Cardiac septum (tissue), 1 donor: Measurements from ENCODE around the gene MAP7D1. TPM values are rescaled to one million over a fixed set of nuclear protein-coding genes. Genes with fewer than 3 reads are reported as not detected.

Experiments used
- DNase-seq: peaks from one replicate; pipeline ENCODE4 v3.0.0-alpha.2; 2020; ENCODE audit warnings: low spot score
- intact Hi-C: fragments of 100-400 bp; cut with DNase I; formaldehyde crosslinking; loops from one replicate; pipeline ENCODE4 v1.14.0; 2022
- total RNA-seq: library from RNA; stranded (reverse); fragmentation: NEBNext Ultra II Directional; extraction: Animal tissue kit (Norgen Biotek cat#: 25700); gene quantifications from one replicate; pipeline ENCODE4 v1.2.1, GENCODE V29; 2021
- donor health status: DM: no; HTN: no; CAD: no.

MAP7D1 gene
- total RNA-seq, 1 donor from 2014 or later, result 262 TPM

DNA sequence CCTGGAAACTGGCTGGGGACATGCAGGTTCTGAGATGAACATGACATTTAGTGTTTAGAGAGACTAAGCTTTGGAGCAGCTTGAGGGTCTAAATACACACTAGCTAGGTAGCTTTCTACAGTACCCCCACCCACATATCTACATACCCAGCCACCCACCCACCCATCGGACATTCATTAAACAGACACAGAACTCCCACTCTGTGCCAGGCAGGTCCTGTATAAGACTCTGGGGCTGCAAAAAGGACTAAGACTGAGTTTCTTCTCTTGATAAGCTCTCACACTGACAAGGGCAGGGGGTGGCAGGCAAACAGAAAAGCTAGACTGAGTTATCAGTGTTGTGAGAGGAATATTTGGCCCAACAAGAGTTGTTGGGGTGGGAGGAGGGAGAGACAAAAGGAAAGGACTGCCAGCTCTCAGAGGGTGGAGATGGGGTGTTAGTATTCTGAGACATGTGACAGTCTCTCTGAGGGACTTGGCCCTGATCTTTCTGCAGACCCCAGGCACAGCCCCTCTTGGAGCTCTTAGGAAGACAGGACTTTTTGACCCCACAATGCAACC is 6.8 kb downstream of the MAP7D1 start:
- no peak for DNase-seq
- intact Hi-C loops, result no loop called here

DNA sequence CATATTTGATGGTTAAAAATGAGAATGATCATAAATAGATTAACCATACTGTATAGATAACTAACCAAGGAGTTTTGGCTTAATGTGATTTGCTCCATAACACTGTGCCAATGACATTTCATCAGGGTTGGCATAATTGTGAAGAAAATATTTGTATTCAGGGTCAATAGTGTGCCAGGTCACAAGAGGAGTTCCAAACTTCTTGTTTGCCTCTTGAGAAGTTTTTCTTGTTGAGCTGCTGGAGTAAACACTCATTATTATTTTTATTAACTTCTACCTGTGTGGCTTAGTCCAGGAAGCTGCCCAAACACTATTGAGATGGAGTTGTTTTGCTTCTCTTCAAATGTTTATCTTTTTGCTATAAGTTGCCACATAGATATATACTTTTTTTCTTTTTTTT is 7.5 kb downstream of the MAP7D1 start:
- DNase-seq, result no peak
- intact Hi-C loops, result no loop called here

DNA sequence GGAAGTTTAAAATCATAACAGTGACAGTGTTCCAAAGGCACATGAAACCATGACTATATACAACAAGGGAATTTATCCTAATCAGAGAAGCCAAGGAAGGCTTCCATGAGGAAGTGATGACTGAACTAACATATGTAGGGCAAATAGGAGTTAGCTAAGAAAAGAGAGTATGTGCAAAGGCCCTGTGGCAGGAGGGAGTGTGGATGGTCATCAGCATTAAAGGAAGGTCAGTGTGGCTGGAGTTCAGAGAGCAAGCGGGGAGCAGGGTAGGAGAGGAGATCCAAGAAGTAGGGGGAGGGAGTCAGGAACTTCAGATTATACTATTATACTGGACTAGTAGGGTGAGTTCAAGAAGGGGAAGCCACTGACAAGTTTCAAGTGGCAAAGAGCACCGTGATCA is 8.4 kb downstream of the MAP7D1 start:
- intact Hi-C loops, result no loop called here
- no peak for DNase-seq

DNA sequence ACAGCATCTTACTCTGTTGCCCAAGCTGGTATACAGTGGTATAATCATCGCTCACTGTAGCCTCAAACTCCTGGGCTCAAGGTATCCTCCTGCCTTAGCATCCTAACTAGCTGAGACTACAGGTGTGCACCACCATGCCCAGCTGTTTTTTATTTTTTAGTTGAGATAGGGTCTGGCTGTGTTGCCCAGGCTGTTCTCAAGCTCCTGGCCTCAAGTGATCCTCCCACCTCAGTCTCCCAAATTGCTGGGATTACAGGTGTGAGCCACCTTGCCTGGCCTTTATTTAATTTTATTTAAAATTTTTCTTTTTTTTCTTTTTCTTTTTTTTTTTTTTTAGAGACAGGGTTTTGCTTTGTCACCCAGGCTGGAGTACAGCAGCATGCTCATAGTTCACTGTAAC is 9.2 kb downstream of the MAP7D1 start:
- DNase-seq, result no peak
- intact Hi-C loops, result no loop called here

DNA sequence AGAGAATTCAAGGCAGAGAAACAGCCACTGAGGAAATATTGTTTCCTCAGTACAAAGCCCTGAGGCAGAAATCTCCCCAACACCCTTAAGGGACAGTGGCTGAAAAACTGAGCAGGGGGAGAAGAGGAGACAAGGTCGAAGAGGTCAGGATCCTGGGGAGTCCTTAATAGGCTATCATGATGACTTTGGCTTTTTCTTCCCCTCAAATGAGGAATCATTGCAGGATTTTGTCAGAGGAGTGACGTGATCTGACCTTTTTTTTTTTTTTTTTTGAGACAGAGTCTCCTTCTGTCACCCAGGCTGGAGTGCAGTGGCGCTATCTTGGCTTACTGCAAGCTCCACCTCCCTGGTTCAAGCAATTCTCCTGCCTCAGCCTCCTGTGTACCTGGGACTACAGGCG is 10.2 kb downstream of the MAP7D1 start:
- DNase-seq, result no peak
- intact Hi-C loops, result no loop called here

DNA sequence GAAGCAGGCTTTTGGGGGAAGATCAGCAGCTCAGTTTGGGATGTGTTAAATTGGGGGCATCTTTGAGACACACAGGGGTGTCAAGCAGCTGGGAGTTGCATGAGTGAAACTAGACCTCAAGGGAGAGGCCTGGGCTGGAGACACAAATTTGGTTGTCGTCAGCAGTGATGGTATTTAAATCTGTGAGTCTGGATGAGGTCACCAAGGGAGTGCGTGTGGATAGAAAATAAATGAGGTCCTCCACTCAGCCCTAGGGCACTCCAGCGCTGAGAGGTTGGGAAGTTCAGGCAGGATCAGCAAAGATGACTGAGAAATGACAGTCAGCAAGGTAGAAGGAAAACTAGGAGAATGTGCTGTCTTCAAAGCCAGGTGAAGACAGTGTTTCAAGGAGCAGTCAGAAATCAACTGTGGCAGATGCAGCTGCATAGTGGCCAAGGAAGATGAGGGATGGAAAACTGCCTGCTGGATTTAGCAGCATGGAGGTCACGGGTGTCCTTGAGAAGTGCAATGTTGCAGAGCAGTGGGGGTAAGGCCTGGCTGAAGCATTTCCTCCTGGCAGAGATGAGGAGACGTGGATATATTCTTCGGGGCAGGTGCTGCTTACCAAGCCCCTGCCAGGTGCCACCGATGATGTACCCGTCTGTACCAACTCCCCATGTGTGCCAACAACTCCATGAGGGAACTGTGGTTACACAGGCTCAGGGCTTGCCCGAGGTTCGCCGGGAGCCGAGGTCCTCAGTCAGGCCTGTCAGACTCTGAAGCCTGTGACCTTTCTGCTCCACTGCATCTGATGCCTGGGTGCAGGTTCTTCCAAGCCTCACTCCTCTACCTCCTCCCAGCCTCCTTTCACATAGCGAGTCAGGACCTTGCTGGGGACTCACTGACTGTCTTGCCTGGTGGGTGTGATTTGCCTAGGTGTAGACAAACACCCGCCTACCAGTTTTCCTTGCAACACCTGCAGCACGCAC is 11.3 kb downstream of the MAP7D1 start:
- DNase-seq, result no peak
- intact Hi-C loops, result no loop called here

DNA sequence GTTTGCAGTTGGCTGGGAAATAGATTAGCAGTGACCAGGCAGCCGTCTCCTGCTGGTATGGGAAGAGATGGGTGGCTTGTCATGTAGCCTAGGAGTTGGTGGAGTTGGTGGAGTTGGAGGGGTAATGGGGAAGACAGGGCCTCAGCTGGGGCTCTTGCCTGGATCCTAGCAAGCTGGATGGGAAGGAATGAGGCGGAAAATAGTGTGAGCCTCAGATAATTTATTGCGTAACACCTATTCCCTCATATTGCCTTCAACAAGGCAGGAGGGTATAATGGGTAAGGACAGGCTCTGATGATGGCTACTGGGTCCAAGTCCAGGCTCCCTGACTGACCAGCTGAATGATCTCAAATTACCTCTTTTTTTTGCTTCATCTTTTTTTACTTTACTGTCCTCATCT is 12.6 kb downstream of the MAP7D1 start:
- no peak for DNase-seq
- intact Hi-C loops, result no loop called here

DNA sequence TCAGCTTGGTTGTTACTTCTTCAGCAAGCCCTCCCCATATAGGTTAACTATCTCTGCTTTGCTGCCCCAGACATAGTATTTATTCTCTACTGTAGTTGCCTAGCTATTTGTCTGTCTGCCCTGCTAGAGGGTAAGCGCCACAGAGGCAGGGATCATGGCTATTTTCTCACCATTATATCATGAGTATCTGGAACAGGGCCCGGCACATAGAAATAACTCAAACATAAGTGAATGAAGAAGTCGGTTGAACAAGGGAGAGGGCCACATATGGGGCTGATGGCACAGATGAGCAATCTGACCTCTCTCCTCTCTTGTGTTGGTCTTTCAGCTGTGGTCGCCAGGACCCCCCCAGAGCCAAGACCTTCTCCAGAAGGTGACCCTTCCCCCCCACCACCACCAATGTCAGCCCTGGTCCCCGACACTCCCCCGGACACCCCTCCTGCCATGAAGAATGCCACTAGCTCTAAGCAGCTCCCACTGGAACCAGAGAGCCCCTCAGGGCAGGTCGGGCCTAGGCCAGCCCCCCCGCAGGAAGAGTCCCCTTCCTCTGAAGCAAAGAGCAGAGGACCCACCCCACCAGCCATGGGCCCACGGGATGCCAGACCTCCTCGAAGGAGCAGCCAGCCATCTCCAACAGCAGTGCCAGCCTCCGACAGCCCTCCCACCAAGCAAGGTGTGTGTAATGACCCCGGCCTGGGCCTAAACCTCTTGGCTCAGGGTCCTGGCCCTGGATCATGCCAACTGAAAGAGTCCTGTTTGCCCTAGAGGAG is 14.9 kb downstream of the MAP7D1 start:
- intact Hi-C loops, result no loop called here
- DNase-seq, result no peak

DNA sequence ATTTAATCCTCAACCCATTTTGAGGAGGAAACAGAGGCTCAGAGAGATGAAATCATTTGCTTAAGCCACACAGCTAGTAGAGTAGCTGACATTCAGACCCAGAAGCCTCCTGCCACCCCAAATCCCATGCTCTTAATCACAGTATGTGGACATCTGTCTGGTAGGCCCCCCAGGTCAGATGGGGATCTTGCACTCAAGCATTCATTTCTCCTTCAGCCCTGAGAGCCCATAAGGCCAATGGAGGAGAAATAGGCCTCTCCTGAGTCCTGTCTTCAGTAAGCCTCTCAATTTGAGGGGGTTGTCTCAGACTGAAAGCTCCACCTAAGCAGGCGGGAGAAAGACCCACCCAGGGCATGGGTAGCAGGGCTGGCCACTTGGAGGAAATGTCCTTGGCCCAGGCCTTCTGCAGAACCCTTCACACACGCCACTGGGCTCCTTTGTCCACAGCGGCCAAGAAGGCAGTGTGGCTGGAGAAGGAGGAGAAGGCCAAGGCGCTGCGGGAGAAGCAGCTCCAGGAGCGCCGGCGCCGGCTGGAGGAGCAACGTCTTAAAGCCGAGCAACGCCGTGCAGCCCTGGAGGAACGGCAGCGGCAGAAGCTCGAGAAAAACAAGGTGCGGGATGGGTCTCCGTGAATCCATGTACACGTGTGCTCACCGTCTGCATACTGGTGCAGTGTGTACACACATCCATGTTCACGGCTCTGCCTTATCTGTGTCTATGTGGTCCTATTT is 16.2 kb downstream of the MAP7D1 start:
- DNase-seq, result no peak
- intact Hi-C loops, result no loop called here

DNA sequence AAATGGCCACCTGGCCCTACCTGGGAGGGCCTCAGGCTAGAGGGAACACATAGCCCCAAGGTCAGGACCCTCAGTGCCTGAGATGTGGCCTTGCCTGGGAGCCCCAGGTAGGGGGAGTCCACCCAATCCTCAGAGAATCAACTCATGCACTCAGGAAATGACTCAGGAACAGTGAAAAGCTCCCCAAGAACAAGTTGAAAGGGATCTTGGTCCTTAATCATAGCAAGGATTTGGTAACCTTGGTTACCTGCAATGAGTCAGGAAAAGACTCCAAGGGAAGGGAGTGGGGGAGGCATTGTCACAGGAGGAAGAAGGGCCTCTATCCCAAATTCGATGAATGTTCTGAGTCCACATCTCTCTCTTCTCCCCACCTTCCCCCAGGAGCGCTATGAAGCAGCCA is 17.0 kb downstream of the MAP7D1 start:
- no peak for DNase-seq
- intact Hi-C loops, result no loop called here

DNA sequence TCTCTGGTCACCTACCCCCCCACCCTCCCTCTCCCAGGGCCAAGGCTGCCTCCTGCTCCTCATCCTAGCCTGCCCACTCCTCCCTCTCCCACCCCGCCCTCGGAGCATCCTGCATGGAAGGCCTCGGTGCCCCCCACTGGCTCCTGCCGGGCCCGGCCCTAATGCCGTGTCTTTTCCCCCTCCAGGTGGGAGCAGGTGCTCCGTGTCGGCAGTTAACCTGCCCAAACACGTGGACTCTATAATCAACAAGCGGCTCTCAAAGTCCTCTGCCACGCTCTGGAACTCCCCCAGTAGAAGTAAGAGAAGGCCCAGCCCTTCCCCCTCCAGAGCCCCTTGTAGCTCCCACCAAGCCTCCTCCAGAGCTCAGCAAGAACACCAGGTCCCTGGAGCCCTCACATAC is 18.8 kb downstream of the MAP7D1 start:
- intact Hi-C loops, result loop anchor here (2.0 kb wide), 1 partner anchor 18 kb away; the partner anchor contains the start of gene MAP7D1

DNA sequence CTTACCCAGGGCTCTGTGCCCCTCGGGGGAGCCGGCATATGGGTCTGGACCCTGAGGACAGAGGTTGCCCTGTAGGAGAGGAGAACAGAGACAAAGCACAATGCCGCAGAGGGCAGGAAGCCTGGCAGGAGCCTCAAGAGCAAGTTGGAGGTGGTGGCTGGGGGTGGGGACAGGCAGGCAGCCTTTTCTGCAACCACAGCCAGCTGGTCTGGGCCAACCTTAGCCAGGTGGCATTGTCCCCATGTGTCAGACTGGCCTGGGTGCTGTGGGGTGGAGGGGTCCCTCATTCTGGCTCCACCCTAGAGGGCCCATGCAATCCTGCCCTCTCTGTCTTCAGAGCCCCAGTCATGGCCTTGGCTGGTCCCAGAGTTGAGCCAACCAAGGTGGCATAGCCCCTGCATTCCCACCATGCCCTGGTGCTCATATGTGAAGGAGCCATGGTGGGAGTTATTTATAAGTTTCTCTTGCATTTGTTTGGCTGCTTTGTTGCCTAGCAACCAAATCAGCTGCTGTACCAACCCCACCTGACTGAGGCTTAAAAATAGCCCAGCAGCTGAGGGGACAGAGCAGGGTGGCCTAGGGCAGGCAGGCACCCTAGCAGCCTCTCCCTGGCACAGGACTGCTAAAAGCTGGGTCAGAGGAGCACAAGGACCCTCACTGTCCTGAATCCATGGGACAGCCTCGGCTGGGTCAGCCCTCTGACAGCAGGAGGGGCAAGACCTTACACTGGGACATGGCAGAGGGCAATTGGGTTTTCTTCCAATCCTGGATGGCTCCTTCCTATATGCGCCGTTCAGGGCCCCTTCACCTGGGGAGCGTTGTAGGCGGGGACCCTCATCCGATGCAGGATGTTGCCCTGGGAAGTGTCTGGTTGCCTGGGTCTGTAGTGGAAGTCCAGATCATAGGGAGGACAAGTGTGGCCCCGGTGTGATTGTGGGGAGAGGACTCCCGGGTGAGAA is 19.5 kb downstream of the MAP7D1 start:
- DNase-seq, result no peak
- intact Hi-C loops, result loop anchor here (2.0 kb wide), 1 partner anchor 19 kb away; the partner anchor contains the start of gene MAP7D1

More for the DNA sequence above, 18.8 kb downstream of the MAP7D1 start:
- no peak for DNase-seq

DNA sequence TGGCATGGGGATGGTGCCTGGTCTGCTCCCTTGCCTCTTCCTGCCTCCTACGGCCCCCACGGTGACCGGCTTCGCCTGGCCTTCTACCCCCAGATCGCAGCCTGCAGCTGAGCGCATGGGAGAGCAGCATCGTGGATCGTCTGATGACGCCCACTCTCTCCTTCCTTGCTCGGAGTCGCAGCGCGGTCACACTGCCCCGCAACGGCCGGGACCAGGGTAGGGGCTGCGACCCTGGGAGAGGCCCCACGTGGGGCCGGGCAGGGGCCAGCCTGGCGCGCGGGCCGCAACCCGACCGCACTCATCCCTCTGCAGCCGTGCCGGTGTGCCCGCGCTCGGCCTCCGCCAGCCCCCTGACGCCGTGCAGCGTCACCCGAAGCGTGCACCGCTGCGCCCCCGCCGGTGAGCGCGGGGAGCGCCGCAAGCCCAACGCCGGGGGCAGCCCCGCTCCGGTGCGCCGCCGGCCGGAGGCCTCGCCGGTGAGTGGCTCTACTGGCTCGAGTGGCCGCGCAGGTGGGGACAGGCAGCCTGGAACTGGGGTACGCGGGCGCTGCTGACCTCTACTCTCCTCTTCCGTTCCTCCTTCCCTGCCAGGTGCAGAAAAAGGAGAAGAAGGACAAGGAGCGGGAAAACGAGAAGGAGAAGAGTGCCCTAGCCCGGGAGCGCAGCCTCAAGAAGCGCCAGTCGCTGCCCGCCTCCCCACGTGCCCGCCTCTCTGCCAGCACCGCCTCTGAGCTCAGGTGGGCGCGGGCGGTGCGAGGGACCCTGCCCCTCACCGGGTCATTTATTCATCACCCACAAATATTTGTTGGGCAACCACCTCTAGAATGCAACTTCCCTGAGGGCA is 20.4 kb downstream of the MAP7D1 start:
- intact Hi-C loops, result no loop called here
- no peak for DNase-seq

DNA sequence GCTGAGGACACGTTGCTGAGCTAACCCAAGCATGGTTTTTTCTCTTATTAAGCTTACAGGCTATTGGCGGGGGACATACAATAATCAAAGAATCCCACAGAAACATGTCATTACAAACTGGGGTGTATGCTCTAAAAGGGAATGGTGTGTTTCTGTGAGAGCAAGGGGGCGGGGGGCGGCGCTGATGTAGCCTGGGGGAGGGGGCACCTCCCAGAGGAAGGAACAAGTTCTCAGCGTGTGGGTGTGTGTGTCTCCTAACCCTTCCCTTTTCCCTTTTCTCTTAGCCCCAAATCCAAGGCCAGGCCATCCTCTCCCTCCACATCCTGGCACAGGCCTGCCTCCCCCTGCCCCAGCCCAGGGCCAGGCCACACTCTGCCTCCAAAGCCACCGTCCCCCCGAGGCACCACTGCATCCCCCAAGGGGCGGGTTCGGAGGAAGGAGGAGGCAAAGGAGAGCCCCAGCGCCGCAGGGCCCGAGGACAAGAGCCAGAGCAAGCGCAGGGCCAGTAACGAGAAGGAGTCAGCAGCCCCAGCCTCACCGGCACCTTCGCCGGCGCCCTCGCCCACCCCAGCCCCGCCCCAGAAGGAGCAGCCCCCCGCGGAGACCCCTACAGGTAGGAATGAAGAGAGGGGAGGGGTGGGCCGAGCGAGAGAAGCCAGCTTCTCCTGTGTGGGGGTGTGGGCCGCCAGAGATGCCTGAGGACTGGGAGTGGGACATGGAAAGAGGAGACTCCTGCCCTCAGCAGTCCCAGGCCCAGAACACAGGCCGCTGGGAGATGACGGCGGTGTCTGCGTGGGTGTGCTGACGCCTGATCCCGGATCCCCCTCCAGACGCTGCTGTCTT is 21.9 kb downstream of the MAP7D1 start:
- intact Hi-C loops, result no loop called here
- no peak for DNase-seq

DNA sequence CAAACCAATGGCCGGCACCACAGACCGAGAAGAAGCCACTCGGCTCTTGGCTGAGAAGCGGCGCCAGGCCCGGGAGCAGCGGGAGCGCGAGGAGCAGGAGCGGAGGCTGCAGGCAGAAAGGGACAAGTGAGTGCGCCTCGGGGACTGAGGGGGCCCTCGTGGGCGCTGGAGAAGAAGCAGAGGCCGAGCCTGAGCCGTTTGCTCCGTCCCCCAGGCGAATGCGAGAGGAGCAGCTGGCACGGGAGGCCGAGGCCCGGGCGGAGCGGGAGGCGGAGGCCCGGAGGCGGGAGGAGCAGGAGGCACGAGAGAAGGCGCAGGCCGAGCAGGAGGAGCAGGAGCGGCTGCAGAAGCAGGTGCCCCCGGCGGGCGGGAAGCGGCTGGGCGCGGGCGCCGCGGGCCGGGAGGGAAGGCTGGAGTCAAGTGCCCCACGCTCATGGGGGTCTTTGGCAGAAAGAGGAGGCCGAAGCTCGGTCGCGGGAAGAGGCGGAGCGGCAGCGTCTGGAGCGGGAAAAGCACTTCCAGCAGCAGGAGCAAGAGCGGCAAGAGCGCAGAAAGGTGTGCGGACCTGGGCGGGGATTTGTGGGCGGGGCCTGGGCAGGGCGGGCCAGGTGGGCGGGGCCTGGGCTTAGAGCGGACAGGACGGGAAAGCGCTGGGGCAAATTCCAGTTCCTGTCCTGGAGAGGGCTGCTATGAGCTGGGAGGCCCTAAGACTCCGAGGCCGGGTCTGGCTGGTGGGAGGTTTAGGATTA is 22.7 kb downstream of the MAP7D1 start:
- intact Hi-C loops, result no loop called here
- DNase-seq, result no peak

DNA sequence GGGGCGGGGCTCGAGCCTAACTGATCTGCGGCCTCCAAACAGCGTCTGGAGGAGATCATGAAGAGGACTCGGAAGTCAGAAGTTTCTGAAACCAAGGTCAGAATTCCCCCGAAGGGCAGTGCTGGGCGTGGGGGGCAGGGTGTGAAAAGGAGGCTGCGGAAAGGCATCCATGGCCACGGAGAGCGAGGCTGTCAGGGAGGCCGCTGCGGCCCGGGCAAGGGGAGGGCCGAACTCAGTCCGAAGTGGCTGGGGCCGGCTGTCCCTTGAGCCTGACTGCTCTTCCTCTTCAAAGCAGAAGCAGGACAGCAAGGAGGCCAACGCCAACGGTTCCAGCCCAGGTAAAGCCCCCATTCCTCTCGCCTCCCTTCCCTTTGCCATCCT is 23.2 kb downstream of the MAP7D1 start:
- intact Hi-C loops, result no loop called here
- no peak for DNase-seq
